SK-N-SH treated with all-trans-retinoic acid at 6 μM for 48 hours (cell line): ENCODE measurements around the gene UGT1A9.

Experiments
- ATAC-seq: fragments of 200-7000 bp; cut with Tn5 transposase; 3 replicates; pipeline ENCODE4 v1.9.1; 2020; ENCODE audit warnings: mild to moderate bottlenecking, moderate library complexity
- ARNTL ChIP-seq: fragments of 450-650 bp; formaldehyde crosslinking; IDR thresholded peaks from 2 replicates; pipeline ENCODE4 v1.5.0; 2020; ENCODE audit warnings: low read depth, mild to moderate bottlenecking, moderate library complexity, borderline replicate concordance
- CSDC2 ChIP-seq: fragments of 250-450 bp; sonication (Bioruptor Pico); IDR thresholded peaks from 2 replicates; pipeline ENCODE4 v1.5.0; 2020; ENCODE audit warnings: mild to moderate bottlenecking, moderate library complexity
- GLIS3 ChIP-seq: fragments of 250-450 bp; sonication (Bioruptor Pico); IDR thresholded peaks from 2 replicates; pipeline ENCODE4 v1.5.0; 2020; ENCODE audit warnings: mild to moderate bottlenecking, moderate library complexity
- ISL1 ChIP-seq: fragments of 250-450 bp; sonication (Bioruptor Pico); IDR thresholded peaks from 2 replicates; pipeline ENCODE4 v2.1.2; 2022; ENCODE audit warnings: mild to moderate bottlenecking, moderate library complexity
- OSR1 ChIP-seq: fragments of 250-450 bp; sonication (Bioruptor Pico); IDR thresholded peaks from 2 replicates; pipeline ENCODE4 v1.8.0; 2022; ENCODE audit warnings: moderate library complexity, mild to moderate bottlenecking, inconsistent platforms
- PPARA ChIP-seq: fragments of 250-450 bp; sonication (Bioruptor Pico); IDR thresholded peaks from 2 replicates; pipeline ENCODE4 v1.5.0; 2020; ENCODE audit warnings: mild to moderate bottlenecking, borderline replicate concordance
- RARB ChIP-seq: fragments of 250-450 bp; sonication (Bioruptor Pico); IDR thresholded peaks from 2 replicates; pipeline ENCODE4 v1.8.0; 2021; ENCODE audit warnings: mild to moderate bottlenecking, moderate library complexity
- TCF4 ChIP-seq: fragments of 250-450 bp; sonication (Bioruptor Pico); IDR thresholded peaks from 2 replicates; pipeline ENCODE4 v1.8.0; 2021; ENCODE audit warnings: mild to moderate bottlenecking, moderate library complexity, borderline replicate concordance
- TOX ChIP-seq: fragments of 250-450 bp; sonication (Bioruptor Pico); IDR thresholded peaks from 2 replicates; pipeline ENCODE4 v1.8.0; 2021; ENCODE audit warnings: mild to moderate bottlenecking, moderate library complexity, borderline replicate concordance
- TSHZ2 ChIP-seq: fragments of 250-450 bp; sonication (Bioruptor Pico); IDR thresholded peaks from 2 replicates; pipeline ENCODE4 v1.5.0; 2020; ENCODE audit warnings: mild to moderate bottlenecking, moderate library complexity
- ZC3H10 ChIP-seq: fragments of 250-450 bp; sonication (Bioruptor Pico); IDR thresholded peaks from 2 replicates; pipeline ENCODE4 v1.5.1; 2021; ENCODE audit warnings: mild to moderate bottlenecking, moderate library complexity
- ZFP3 ChIP-seq: fragments of 250-450 bp; sonication (Bioruptor Pico); IDR thresholded peaks from 2 replicates; pipeline ENCODE4 v1.5.0; 2020; ENCODE audit warnings: mild to moderate bottlenecking, moderate library complexity
- ZFP30 ChIP-seq: fragments of 450-650 bp; formaldehyde crosslinking; IDR thresholded peaks from 2 replicates; pipeline ENCODE4 v1.5.0; 2022; ENCODE audit warnings: mild to moderate bottlenecking, moderate library complexity
- ZNF565 ChIP-seq: fragments of 450-650 bp; formaldehyde crosslinking; conservative IDR thresholded peaks from 2 replicates; pipeline ENCODE4 v1.5.0; 2020; ENCODE audit warnings: low read depth, mild to moderate bottlenecking, moderate library complexity
- ZNF70 ChIP-seq: fragments of 450-650 bp; formaldehyde crosslinking; IDR thresholded peaks from 2 replicates; pipeline ENCODE4 v1.5.0; 2020; ENCODE audit warnings: mild to moderate bottlenecking, moderate library complexity
- ZNF8 ChIP-seq: fragments of 450-650 bp; formaldehyde crosslinking; IDR thresholded peaks from 2 replicates; pipeline ENCODE4 v1.5.0; 2020; ENCODE audit warnings: mild to moderate bottlenecking, moderate library complexity
- TF ChIP-seq, protein P1 (sequence below): fragments of 250-450 bp; sonication (Bioruptor Pico); IDR thresholded peaks from 2 replicates; pipeline ENCODE4 v1.5.1; 2021; ENCODE audit warnings: mild to moderate bottlenecking, moderate library complexity
- TF ChIP-seq, protein P2 (sequence below): fragments of 250-450 bp; sonication (Bioruptor Pico); IDR thresholded peaks from 2 replicates; pipeline ENCODE4 v1.8.0; 2020; ENCODE audit warnings: mild to moderate bottlenecking, moderate library complexity, borderline replicate concordance
- TF ChIP-seq, protein P3 (sequence below): fragments of 250-450 bp; sonication (Bioruptor Pico); IDR thresholded peaks from 2 replicates; pipeline ENCODE4 v1.8.0; 2021; ENCODE audit warnings: low read depth, mild to moderate bottlenecking, moderate library complexity, borderline replicate concordance
- TF ChIP-seq, protein P4 (sequence below): fragments of 250-450 bp; sonication (Bioruptor Pico); IDR thresholded peaks from 2 replicates; pipeline ENCODE4 v1.5.1; 2020; ENCODE audit warnings: low read depth, mild to moderate bottlenecking, moderate library complexity

UGT1A9 gene

DNA sequence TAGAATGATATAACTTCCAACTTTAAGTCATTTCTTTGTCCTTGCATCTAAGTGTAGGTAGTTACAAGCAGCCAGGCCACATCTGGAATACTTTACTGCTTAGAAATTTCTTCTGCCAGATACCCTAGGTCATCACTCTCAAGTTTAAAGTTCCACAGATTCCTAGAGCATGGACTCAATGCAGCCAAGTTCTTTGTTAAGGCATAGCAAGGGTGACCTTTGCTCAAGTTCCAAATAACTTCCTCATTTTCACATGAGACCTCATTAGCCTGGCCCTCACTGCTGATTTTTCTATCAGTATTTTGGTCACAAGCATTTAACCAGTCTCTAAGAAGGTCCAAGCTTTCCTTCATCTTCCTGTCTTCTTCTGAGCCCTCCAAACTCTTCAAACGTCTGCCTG lies 7.8 kb upstream of the UGT1A9 start:
- no peak for ATAC-seq
- no peak for TF ChIP-seq RARB (CRISPR knock-in tag)
- no peak for TF ChIP-seq TSHZ2 (CRISPR knock-in tag)
- no peak for TF ChIP-seq GLIS3
- no peak for TF ChIP-seq OSR1 (CRISPR knock-in tag)
- TF ChIP-seq PPARA (CRISPR knock-in tag), result no peak
- no peak for TF ChIP-seq ZFP3 (CRISPR knock-in tag)
- TF ChIP-seq ZNF565, result no peak
- TF ChIP-seq ZNF70 (CRISPR knock-in tag), result no peak
- TF ChIP-seq, protein P1, sequence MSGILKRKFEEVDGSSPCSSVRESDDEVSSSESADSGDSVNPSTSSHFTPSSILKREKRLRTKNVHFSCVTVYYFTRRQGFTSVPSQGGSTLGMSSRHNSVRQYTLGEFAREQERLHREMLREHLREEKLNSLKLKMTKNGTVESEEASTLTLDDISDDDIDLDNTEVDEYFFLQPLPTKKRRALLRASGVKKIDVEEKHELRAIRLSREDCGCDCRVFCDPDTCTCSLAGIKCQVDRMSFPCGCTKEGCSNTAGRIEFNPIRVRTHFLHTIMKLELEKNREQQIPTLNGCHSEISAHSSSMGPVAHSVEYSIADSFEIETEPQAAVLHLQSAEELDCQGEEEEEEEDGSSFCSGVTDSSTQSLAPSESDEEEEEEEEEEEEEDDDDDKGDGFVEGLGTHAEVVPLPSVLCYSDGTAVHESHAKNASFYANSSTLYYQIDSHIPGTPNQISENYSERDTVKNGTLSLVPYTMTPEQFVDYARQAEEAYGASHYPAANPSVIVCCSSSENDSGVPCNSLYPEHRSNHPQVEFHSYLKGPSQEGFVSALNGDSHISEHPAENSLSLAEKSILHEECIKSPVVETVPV (CRISPR knock-in tag), result no peak
- TF ChIP-seq, protein P2, sequence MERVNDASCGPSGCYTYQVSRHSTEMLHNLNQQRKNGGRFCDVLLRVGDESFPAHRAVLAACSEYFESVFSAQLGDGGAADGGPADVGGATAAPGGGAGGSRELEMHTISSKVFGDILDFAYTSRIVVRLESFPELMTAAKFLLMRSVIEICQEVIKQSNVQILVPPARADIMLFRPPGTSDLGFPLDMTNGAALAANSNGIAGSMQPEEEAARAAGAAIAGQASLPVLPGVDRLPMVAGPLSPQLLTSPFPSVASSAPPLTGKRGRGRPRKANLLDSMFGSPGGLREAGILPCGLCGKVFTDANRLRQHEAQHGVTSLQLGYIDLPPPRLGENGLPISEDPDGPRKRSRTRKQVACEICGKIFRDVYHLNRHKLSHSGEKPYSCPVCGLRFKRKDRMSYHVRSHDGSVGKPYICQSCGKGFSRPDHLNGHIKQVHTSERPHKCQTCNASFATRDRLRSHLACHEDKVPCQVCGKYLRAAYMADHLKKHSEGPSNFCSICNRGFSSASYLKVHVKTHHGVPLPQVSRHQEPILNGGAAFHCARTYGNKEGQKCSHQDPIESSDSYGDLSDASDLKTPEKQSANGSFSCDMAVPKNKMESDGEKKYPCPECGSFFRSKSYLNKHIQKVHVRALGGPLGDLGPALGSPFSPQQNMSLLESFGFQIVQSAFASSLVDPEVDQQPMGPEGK (CRISPR knock-in tag), result no peak
- no peak for TF ChIP-seq TOX (CRISPR knock-in tag)
- TF ChIP-seq ARNTL (CRISPR knock-in tag), result no peak
- no peak for TF ChIP-seq ISL1 (CRISPR knock-in tag)
- TF ChIP-seq ZFP30, result no peak
- no peak for TF ChIP-seq TCF4 (CRISPR knock-in tag)
- no peak for TF ChIP-seq CSDC2
- TF ChIP-seq, protein P3, sequence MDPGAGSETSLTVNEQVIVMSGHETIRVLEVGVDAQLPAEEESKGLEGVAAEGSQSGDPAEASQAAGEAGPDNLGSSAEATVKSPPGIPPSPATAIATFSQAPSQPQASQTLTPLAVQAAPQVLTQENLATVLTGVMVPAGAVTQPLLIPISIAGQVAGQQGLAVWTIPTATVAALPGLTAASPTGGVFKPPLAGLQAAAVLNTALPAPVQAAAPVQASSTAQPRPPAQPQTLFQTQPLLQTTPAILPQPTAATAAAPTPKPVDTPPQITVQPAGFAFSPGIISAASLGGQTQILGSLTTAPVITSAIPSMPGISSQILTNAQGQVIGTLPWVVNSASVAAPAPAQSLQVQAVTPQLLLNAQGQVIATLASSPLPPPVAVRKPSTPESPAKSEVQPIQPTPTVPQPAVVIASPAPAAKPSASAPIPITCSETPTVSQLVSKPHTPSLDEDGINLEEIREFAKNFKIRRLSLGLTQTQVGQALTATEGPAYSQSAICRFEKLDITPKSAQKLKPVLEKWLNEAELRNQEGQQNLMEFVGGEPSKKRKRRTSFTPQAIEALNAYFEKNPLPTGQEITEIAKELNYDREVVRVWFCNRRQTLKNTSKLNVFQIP (CRISPR knock-in tag), result no peak

DNA sequence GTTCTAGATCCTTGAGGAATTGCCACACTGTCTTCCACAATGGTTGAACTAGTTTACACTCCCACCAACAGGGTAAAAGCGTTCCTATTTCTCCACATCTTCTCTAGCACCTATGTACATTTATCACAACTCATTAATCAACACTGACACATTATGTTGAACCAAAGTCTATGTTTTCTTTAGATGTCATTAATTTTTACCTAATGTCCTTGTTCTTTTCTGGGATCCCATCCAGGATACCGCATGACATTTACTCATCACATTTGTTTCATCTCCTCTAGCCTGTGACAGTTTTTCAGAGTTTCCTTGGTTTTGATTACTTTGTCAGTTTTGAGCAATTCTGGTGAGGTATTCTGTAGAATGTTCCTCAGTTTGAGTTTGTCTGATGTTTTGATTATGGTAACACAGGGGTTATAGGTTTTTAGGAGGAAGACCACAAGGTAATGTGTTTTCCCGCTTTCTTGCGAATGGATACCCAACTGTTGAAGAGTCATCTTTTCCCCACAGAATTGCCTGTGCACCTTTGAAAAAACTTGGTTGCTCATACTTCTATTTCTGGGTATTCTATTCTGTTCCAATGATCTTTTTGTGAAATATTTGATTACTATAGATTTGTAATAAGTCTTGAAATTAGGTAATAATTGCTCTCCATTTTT lies 3.0 kb upstream of the UGT1A9 start:
- no peak for TF ChIP-seq ZFP30
- no peak for TF ChIP-seq ZNF70 (CRISPR knock-in tag)
- TF ChIP-seq ZC3H10 (CRISPR knock-in tag), result no peak
- TF ChIP-seq ZFP3 (CRISPR knock-in tag), result no peak
- no peak for TF ChIP-seq TOX (CRISPR knock-in tag)
- TF ChIP-seq TCF4 (CRISPR knock-in tag), result no peak
- TF ChIP-seq, protein P3 (CRISPR knock-in tag), result no peak
- no peak for ATAC-seq

GRCh38 chr2:233672886-233673285 lies 1.2 kb downstream of the UGT1A9 start:
- ATAC-seq, result no peak
- no peak for TF ChIP-seq TCF4 (CRISPR knock-in tag)
- TF ChIP-seq ZFP3 (CRISPR knock-in tag), result no peak
- TF ChIP-seq PPARA (CRISPR knock-in tag), result no peak
- TF ChIP-seq, protein P4, sequence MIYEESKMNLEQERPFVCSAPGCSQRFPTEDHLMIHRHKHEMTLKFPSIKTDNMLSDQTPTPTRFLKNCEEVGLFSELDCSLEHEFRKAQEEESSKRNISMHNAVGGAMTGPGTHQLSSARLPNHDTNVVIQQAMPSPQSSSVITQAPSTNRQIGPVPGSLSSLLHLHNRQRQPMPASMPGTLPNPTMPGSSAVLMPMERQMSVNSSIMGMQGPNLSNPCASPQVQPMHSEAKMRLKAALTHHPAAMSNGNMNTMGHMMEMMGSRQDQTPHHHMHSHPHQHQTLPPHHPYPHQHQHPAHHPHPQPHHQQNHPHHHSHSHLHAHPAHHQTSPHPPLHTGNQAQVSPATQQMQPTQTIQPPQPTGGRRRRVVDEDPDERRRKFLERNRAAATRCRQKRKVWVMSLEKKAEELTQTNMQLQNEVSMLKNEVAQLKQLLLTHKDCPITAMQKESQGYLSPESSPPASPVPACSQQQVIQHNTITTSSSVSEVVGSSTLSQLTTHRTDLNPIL (CRISPR knock-in tag), result no peak
- no peak for TF ChIP-seq TSHZ2 (CRISPR knock-in tag)
- TF ChIP-seq TOX (CRISPR knock-in tag), result no peak
- no peak for TF ChIP-seq ZNF565
- TF ChIP-seq, protein P3 (CRISPR knock-in tag), result no peak
- no peak for TF ChIP-seq ZNF8 (CRISPR knock-in tag)
- TF ChIP-seq CSDC2, result no peak
- TF ChIP-seq GLIS3, result no peak
